ENCODE measurements around the gene HOOK2.
A peak's percentile ranks its signal among the peaks of the same experiment; 100 is the strongest.

HOOK2 gene

DNA sequence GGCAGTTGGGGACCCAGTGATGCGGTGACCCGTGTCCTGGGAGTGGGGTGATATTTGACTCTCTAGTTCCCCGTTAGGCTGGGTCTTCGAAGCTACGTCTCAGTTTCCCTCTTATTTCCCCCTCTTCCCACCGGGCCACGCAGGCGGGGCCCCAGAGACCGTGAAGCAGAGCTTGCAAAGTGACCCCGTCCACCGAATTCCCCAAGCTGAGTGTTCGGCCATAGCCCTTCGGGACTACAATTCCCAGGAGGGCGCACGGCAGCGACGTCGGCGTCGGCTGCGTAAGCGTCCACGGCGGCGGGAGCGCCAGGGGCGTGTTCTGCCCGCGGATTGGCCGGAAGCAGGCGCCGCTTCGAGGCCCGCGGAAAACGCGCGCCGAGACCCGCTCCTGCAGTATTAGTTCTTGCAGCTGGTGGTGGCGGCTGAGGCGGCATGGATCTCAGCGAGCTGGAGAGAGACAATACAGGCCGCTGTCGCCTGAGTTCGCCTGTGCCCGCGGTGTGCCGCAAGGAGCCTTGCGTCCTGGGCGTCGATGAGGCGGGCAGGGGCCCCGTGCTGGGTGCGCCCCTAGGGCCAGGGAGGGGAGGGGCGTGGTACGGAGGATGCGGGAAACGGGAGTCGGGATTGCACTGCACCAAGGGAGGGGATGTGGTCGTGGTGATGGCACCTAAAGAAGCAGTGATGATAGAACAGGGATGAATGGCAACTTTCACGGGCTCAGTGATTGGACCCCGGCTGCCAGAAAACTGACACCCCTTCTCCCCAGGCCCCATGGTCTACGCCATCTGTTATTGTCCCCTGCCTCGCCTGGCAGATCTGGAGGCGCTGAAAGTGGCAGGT is 31.1 kb upstream of the HOOK2 start, which contains the start of gene RNASEH2A (continued):
- TF ChIP-seq, protein P1, sequence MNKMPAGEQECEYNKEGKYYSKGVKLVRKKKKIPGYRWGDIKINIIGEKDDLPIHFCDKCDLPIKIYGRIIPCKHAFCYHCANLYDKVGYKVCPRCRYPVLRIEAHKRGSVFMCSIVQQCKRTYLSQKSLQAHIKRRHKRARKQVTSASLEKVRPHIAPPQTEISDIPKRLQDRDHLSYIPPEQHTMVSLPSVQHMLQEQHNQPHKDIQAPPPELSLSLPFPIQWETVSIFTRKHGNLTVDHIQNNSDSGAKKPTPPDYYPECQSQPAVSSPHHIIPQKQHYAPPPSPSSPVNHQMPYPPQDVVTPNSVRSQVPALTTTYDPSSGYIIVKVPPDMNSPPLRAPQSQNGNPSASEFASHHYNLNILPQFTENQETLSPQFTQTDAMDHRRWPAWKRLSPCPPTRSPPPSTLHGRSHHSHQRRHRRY (tag by site-specific recombination; IDR thresholded peaks at IDR 0.05), result no peak
- TF ChIP-seq ZNF514 (tag by site-specific recombination; IDR thresholded peaks at IDR 0.05) (no peak), ZNF324 (tag by site-specific recombination; IDR thresholded peaks at IDR 0.05) (no peak; the same call in 1 of the 2 replicates), ZNF658 (tag by site-specific recombination; IDR thresholded peaks at IDR 0.05) (no peak), ZSCAN23 (tag by site-specific recombination; IDR thresholded peaks at IDR 0.05) (peak; percentile 74; the same call in 1 of the 2 replicates), ZNF843 (tag by site-specific recombination; IDR thresholded peaks at IDR 0.05) (0 out of 2 replicates have a peak, but pooled peaks have one; percentile 39), ZNF202 (tag by site-specific recombination; IDR thresholded peaks at IDR 0.05; ENCODE audit: borderline replicate concordance) (no peak), ZBTB20 (tag by site-specific recombination; IDR thresholded peaks at IDR 0.05) (peak; percentile 99), WT1 (tag by site-specific recombination; IDR thresholded peaks at IDR 0.05) (peak; percentile 30; the same call in 1 of the 2 replicates), KLF10 (tag by site-specific recombination; IDR thresholded peaks at IDR 0.05) (peak; percentile 81; the same call in 1 of the 2 replicates), ZNF146 (tag by site-specific recombination; IDR thresholded peaks at IDR 0.05) (no peak; the same call in 1 of the 2 replicates), SP7 (tag by site-specific recombination; IDR thresholded peaks at IDR 0.05) (peak; percentile 85; the same call in 1 of the 2 replicates), ZNF211 (tag by site-specific recombination; IDR thresholded peaks at IDR 0.05; ENCODE audit: low read depth) (no peak), ZFHX2 (tag by site-specific recombination; conservative IDR thresholded peaks at IDR 0.05) (no peak), ZNF239 (tag by site-specific recombination; IDR thresholded peaks at IDR 0.05) (peak; percentile 75; the same call in 1 of the 2 replicates), ZNF610 (tag by site-specific recombination; IDR thresholded peaks at IDR 0.05; ENCODE audit: borderline replicate concordance) (peak; percentile 83; the same call in 1 of the 2 replicates), ZNF629 (tag by site-specific recombination; IDR thresholded peaks at IDR 0.05) (peak; percentile 60), ZNF423 (tag by site-specific recombination; IDR thresholded peaks at IDR 0.05) (no peak), SCRT1 (tag by site-specific recombination; IDR thresholded peaks at IDR 0.05; ENCODE audit: borderline replicate concordance) (no peak), ZNF335 (tag by site-specific recombination; conservative IDR thresholded peaks at IDR 0.05) (peak; percentile 97), HOXD13 (CRISPR knock-in tag; IDR thresholded peaks at IDR 0.05; ENCODE audit: borderline replicate concordance) (no peak), ZNF501 (tag by site-specific recombination; IDR thresholded peaks at IDR 0.05) (peak; percentile 98), HOXC10 (CRISPR knock-in tag; IDR thresholded peaks at IDR 0.05) (0 out of 2 replicates have a peak, but pooled peaks have one; percentile 82), ZNF416 (tag by site-specific recombination; IDR thresholded peaks at IDR 0.05) (0 out of 2 replicates have a peak, but pooled peaks have one; percentile 40), ZNF140 (tag by site-specific recombination; IDR thresholded peaks at IDR 0.05) (no peak), ZNF184 (tag by site-specific recombination; IDR thresholded peaks at IDR 0.05) (no peak), ZNF221 (tag by site-specific recombination; IDR thresholded peaks at IDR 0.05; ENCODE audit: borderline replicate concordance) (no peak), GLIS2 (tag by site-specific recombination; IDR thresholded peaks at IDR 0.05) (no peak), GLI2 (tag by site-specific recombination; IDR thresholded peaks at IDR 0.05; ENCODE audit: borderline replicate concordance, low read depth) (no peak), ZNF792 (tag by site-specific recombination; IDR thresholded peaks at IDR 0.05) (no peak), ZNF174 (tag by site-specific recombination; IDR thresholded peaks at IDR 0.05) (no peak)
- TF ChIP-seq, protein P2, sequence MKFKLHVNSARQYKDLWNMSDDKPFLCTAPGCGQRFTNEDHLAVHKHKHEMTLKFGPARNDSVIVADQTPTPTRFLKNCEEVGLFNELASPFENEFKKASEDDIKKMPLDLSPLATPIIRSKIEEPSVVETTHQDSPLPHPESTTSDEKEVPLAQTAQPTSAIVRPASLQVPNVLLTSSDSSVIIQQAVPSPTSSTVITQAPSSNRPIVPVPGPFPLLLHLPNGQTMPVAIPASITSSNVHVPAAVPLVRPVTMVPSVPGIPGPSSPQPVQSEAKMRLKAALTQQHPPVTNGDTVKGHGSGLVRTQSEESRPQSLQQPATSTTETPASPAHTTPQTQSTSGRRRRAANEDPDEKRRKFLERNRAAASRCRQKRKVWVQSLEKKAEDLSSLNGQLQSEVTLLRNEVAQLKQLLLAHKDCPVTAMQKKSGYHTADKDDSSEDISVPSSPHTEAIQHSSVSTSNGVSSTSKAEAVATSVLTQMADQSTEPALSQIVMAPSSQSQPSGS (tag by site-specific recombination; IDR thresholded peaks at IDR 0.05; ENCODE audit: low read depth), result no peak
- TF ChIP-seq, protein P3, sequence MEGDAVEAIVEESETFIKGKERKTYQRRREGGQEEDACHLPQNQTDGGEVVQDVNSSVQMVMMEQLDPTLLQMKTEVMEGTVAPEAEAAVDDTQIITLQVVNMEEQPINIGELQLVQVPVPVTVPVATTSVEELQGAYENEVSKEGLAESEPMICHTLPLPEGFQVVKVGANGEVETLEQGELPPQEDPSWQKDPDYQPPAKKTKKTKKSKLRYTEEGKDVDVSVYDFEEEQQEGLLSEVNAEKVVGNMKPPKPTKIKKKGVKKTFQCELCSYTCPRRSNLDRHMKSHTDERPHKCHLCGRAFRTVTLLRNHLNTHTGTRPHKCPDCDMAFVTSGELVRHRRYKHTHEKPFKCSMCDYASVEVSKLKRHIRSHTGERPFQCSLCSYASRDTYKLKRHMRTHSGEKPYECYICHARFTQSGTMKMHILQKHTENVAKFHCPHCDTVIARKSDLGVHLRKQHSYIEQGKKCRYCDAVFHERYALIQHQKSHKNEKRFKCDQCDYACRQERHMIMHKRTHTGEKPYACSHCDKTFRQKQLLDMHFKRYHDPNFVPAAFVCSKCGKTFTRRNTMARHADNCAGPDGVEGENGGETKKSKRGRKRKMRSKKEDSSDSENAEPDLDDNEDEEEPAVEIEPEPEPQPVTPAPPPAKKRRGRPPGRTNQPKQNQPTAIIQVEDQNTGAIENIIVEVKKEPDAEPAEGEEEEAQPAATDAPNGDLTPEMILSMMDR (tag by site-specific recombination; IDR thresholded peaks at IDR 0.05), result peak; percentile 86
- TF ChIP-seq, protein P4, sequence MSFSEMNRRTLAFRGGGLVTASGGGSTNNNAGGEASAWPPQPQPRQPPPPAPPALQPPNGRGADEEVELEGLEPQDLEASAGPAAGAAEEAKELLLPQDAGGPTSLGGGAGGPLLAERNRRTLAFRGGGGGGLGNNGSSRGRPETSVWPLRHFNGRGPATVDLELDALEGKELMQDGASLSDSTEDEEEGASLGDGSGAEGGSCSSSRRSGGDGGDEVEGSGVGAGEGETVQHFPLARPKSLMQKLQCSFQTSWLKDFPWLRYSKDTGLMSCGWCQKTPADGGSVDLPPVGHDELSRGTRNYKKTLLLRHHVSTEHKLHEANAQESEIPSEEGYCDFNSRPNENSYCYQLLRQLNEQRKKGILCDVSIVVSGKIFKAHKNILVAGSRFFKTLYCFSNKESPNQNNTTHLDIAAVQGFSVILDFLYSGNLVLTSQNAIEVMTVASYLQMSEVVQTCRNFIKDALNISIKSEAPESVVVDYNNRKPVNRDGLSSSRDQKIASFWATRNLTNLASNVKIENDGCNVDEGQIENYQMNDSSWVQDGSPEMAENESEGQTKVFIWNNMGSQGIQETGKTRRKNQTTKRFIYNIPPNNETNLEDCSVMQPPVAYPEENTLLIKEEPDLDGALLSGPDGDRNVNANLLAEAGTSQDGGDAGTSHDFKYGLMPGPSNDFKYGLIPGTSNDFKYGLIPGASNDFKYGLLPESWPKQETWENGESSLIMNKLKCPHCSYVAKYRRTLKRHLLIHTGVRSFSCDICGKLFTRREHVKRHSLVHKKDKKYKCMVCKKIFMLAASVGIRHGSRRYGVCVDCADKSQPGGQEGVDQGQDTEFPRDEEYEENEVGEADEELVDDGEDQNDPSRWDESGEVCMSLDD (tag by site-specific recombination; IDR thresholded peaks at IDR 0.05), result 0 out of 2 replicates have a peak, but pooled peaks have one; percentile 15

Data from HEK293 (cell line).